ENCODE data around the gene CPED1. TPM values are rescaled to one million over a fixed set of nuclear protein-coding genes. Genes with fewer than 3 reads are reported as not detected.

Gene CPED1
- total RNA-seq, 2 donors from 2014 or later, result 5.3 to 7.3 TPM

- 51 to 62% methylated on average over 5 of the region's 5 CpGs for WGBS, 2 donors
- TF ChIP-seq POLR2A (IDR thresholded peaks at IDR 0.05), result no peak
- TF ChIP-seq CTCF (IDR thresholded peaks at IDR 0.05), result no peak
- Histone ChIP-seq H3K4me1 (peaks cover 3% of the 10 kb centered on the region), H3K9me3 (no peaks in the 10 kb centered on the region), H3K36me3 (replicated peaks in 1 of 2; ENCODE audit: insufficient read depth in 1 of 2, low read depth in 2 of 2) (no peaks in the 10 kb centered on the region), H3K27me3 (peaks cover 0 to 15% of the 10 kb centered on the region in 2 donors), H3K4me3 (no peak overlapping the region), H3K27ac (no peak overlapping the region)
- intact Hi-C loops (cut with DNase I), result no loop called here
- ATAC-seq (no peak), DNase-seq (no peak)
These were observed 5.2 kb downstream of the CPED1 start for GRCh38 chr7:120993553-120994191.

- 66 to 76% methylated on average over 5 of the region's 5 CpGs for WGBS, 2 donors
- intact Hi-C loops (cut with DNase I), result no loop called here
- DNase-seq (no peak), ATAC-seq (no peak)
- no peaks in the 10 kb centered on the region for H3K36me3 ChIP-seq (replicated peaks in 1 of 2; ENCODE audit: insufficient read depth in 1 of 2, low read depth in 2 of 2)
- H3K9me3 ChIP-seq, result no peaks in the 10 kb centered on the region
- TF ChIP-seq CTCF (IDR thresholded peaks at IDR 0.05) (no peak), POLR2A (IDR thresholded peaks at IDR 0.05) (no peak)
- H3K27me3 ChIP-seq, result peaks cover 0 to 11% of the 10 kb centered on the region in 2 donors
- no peak overlapping the region for H3K27ac ChIP-seq
- no peaks in the 10 kb centered on the region for H3K4me1 ChIP-seq
- no peak overlapping the region for H3K4me3 ChIP-seq
These were observed 6.2 kb downstream of the CPED1 start for GRCh38 chr7:120994512-120995410.

GRCh38 chr7:120995654-120996053 is 7.1 kb downstream of the CPED1 start:
- no peak for DNase-seq
- intact Hi-C loops (cut with DNase I), result no loop called here
- H3K4me1 ChIP-seq, result no peaks in the 10 kb centered on the region
- H3K27me3 ChIP-seq, result peaks cover 0 to 7% of the 10 kb centered on the region in 2 donors
- 66 to 86% methylated on average over 2 of the region's 2 CpGs for WGBS, 2 donors
- H3K4me3 ChIP-seq, result no peak overlapping the region
- no peak for ATAC-seq
- no peak overlapping the region for H3K27ac ChIP-seq
- TF ChIP-seq POLR2A (IDR thresholded peaks at IDR 0.05) (no peak), CTCF (IDR thresholded peaks at IDR 0.05) (no peak)
- H3K9me3 ChIP-seq, result no peaks in the 10 kb centered on the region
- H3K36me3 ChIP-seq (replicated peaks in 1 of 2; ENCODE audit: insufficient read depth in 1 of 2, low read depth in 2 of 2), result no peaks in the 10 kb centered on the region

- no peaks in the 10 kb centered on the region for H3K4me1 ChIP-seq
- no peak for TF ChIP-seq CTCF (IDR thresholded peaks at IDR 0.05)
- no peaks in the 10 kb centered on the region for H3K36me3 ChIP-seq (replicated peaks in 1 of 2; ENCODE audit: insufficient read depth in 1 of 2, low read depth in 2 of 2)
- WGBS, 2 donors, result 68 to 85% methylated on average over 2 of the region's 2 CpGs
- ATAC-seq (no peak), DNase-seq (peak; percentile 43 to 85 (median 66))
- no peak overlapping the region for H3K4me3 ChIP-seq
- H3K27ac ChIP-seq, result peak overlapping the region in 1 of 4 donors; percentile 10
- no peaks in the 10 kb centered on the region for H3K9me3 ChIP-seq
- intact Hi-C loops (cut with DNase I), result no loop called here
- H3K27me3 ChIP-seq, result peaks cover 0 to 7% of the 10 kb centered on the region in 2 donors
These were observed 7.9 kb downstream of the CPED1 start for GRCh38 chr7:120996333-120996987.

Data from body of pancreas (tissue), 4 donors.